DOHH2 (cell line): ENCODE measurements around the gene TMEM52.

Experiments
- H3F3A ChIP-seq: fragments of 200-600 bp; sonication (generic), shearing (Covaris generic); 2 replicates; pipeline ENCODE4 v1.6.0; 2016; ENCODE audit warnings: antibody characterized with exemption, mild to moderate bottlenecking; ENCODE audit not compliant: control insufficient read depth, insufficient read depth
- H3K27ac ChIP-seq: fragments of 200-600 bp; sonication (generic); 2 replicates; pipeline ENCODE4 v1.5.1; 2014; ENCODE audit warnings: low read depth, mild to moderate bottlenecking, low read length, moderate library complexity
- H3K27me3 ChIP-seq: fragments of 200-600 bp; sonication (generic); 2 replicates; pipeline ENCODE4 v1.6.1; 2014; ENCODE audit warnings: mild to moderate bottlenecking, low read length, mixed read lengths; ENCODE audit not compliant: control insufficient read depth
- H3K36me3 ChIP-seq: fragments of 200-600 bp; sonication (generic); 2 replicates; pipeline ENCODE4 v1.6.1; 2014; ENCODE audit warnings: mild to moderate bottlenecking, low read length, moderate library complexity, mixed read lengths; ENCODE audit not compliant: control insufficient read depth
- H3K4me1 ChIP-seq: fragments of 200-600 bp; sonication (generic); 2 replicates; pipeline ENCODE4 v1.6.1; 2014; ENCODE audit warnings: mild to moderate bottlenecking, low read length, mixed read lengths; ENCODE audit not compliant: control insufficient read depth
- H3K4me2 ChIP-seq: fragments of 200-600 bp; sonication (generic); 2 replicates; pipeline ENCODE4 v1.6.0; 2014; ENCODE audit warnings: mild to moderate bottlenecking, low read length, moderate library complexity
- H3K4me3 ChIP-seq: fragments of 200-600 bp; sonication (generic); 2 replicates; pipeline ENCODE4 v1.5.1; 2014; ENCODE audit warnings: mild to moderate bottlenecking, low read length, mixed read lengths
- H3K79me2 ChIP-seq: fragments of 200-600 bp; sonication (generic); 2 replicates; pipeline ENCODE4 v1.6.1; 2014; ENCODE audit warnings: mild to moderate bottlenecking, low read length, mixed read lengths; ENCODE audit not compliant: control insufficient read depth
- H3K9me2 ChIP-seq: fragments of 200-600 bp; sonication (generic); replicated peaks from 2 replicates; pipeline ENCODE4 v1.6.1; 2014; ENCODE audit warnings: mild to moderate bottlenecking, low read length, mixed read lengths; ENCODE audit not compliant: control insufficient read depth
- H3K9me3 ChIP-seq: fragments of 200-600 bp; sonication (generic); 2 replicates; pipeline ENCODE4 v1.6.1; 2014; ENCODE audit warnings: antibody characterized with exemption, low read length, mixed read lengths; ENCODE audit not compliant: control insufficient read depth, insufficient read depth
- H4K20me1 ChIP-seq: fragments of 200-600 bp; sonication (generic); 2 replicates; pipeline ENCODE4 v1.6.0; 2014; ENCODE audit warnings: low read depth, mild to moderate bottlenecking, antibody characterized with exemption, low read length, moderate library complexity; ENCODE audit not compliant: control insufficient read depth, insufficient read depth
- EZH2phosphoT487 ChIP-seq: fragments of 200-600 bp; sonication (generic); IDR thresholded peaks from 2 replicates; pipeline ENCODE4 v1.6.1; 2017; ENCODE audit warnings: borderline replicate concordance, mild to moderate bottlenecking, antibody characterized with exemption, low read length, moderate library complexity, mixed read lengths
- TF ChIP-seq, protein P1 (sequence below): fragments of 200-600 bp; sonication (generic); IDR thresholded peaks from one replicate; pipeline ENCODE4 v1.5.1; 2014; ENCODE audit warnings: antibody characterized with exemption, mild to moderate bottlenecking, low read depth, low read length; ENCODE audit not compliant: poor library complexity, severe bottlenecking

The TMEM52 gene

GRCh38 chr1:1899967-1900327 is 19.1 kb downstream of the TMEM52 start:
- no peak overlapping the region for H3K4me2 ChIP-seq
- no peaks in the 10 kb centered on the region for H3K9me2 ChIP-seq
- H3K4me3 ChIP-seq: no peak overlapping the region
- H3K36me3 ChIP-seq: no peaks in the 10 kb centered on the region
- peaks cover 8% of the 10 kb centered on the region; the same call in 1 of the 2 replicates for H3K9me3 ChIP-seq
- no peak for TF ChIP-seq EZH2phosphoT487
- TF ChIP-seq, protein P1, sequence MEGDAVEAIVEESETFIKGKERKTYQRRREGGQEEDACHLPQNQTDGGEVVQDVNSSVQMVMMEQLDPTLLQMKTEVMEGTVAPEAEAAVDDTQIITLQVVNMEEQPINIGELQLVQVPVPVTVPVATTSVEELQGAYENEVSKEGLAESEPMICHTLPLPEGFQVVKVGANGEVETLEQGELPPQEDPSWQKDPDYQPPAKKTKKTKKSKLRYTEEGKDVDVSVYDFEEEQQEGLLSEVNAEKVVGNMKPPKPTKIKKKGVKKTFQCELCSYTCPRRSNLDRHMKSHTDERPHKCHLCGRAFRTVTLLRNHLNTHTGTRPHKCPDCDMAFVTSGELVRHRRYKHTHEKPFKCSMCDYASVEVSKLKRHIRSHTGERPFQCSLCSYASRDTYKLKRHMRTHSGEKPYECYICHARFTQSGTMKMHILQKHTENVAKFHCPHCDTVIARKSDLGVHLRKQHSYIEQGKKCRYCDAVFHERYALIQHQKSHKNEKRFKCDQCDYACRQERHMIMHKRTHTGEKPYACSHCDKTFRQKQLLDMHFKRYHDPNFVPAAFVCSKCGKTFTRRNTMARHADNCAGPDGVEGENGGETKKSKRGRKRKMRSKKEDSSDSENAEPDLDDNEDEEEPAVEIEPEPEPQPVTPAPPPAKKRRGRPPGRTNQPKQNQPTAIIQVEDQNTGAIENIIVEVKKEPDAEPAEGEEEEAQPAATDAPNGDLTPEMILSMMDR: no peak
- no peaks in the 10 kb centered on the region for H3K79me2 ChIP-seq
- H3K27ac ChIP-seq: no peak overlapping the region
- H4K20me1 ChIP-seq: no peaks in the 10 kb centered on the region
- H3F3A ChIP-seq: peaks cover 7% of the 10 kb centered on the region; the same call in 1 of the 2 replicates
- peaks cover 46% of the 10 kb centered on the region for H3K4me1 ChIP-seq
- no peaks in the 10 kb centered on the region for H3K27me3 ChIP-seq

- Histone ChIP-seq H3K9me3 (peaks cover 8% of the 10 kb centered on the region; the same call in 1 of the 2 replicates), H3K4me1 (peaks cover 51% of the 10 kb centered on the region), H3K36me3 (no peaks in the 10 kb centered on the region), H3F3A (peaks cover 7% of the 10 kb centered on the region; the same call in 1 of the 2 replicates), H3K27ac (no peak overlapping the region), H3K4me2 (no peak overlapping the region), H3K4me3 (no peak overlapping the region), H4K20me1 (no peaks in the 10 kb centered on the region), H3K27me3 (no peaks in the 10 kb centered on the region), H3K9me2 (no peaks in the 10 kb centered on the region), H3K79me2 (no peaks in the 10 kb centered on the region)
- TF ChIP-seq, protein P1: no peak
- TF ChIP-seq EZH2phosphoT487: no peak
Measured at GRCh38 chr1:1899266-1899966, 19.7 kb downstream of the TMEM52 start.

DNA sequence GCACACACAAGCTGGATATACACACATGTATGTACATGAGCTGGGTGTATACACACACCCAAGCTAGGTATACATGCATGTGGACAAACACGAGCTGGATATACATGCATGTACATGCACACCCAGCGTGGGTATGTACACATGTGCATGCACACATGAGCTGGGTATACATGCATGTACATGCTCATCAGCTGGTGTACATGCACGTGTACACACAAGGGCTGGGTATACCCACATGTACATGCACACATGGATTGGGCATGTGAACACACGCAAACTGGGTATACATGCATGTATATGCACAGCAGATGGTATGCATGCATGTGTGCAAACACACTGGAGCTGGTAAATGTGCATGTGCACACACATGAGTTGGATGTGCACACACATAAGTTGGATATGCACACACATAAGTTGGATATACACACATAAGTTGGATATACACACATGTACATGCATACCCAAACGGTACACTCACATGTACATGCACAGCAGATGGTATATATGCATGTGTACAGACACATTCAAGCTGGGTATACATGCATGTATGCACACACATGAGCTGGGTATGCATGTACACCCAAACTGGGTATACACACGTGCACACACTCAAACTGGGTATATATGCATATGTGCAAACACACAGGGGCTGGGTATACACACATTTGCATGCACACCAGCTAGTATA is 20.7 kb downstream of the TMEM52 start:
- Histone ChIP-seq H3K27ac (no peak overlapping the region), H3K4me2 (no peak overlapping the region), H3K4me1 (peaks cover 61% of the 10 kb centered on the region), H3K4me3 (no peak overlapping the region), H3K9me2 (no peaks in the 10 kb centered on the region), H3K36me3 (no peaks in the 10 kb centered on the region), H3K79me2 (peaks cover 5% of the 10 kb centered on the region), H4K20me1 (no peaks in the 10 kb centered on the region), H3K9me3 (peaks cover 8% of the 10 kb centered on the region; the same call in 1 of the 2 replicates), H3K27me3 (no peaks in the 10 kb centered on the region), H3F3A (peaks cover 7% of the 10 kb centered on the region; the same call in 1 of the 2 replicates)
- TF ChIP-seq EZH2phosphoT487: no peak
- TF ChIP-seq, protein P1: no peak
